ENCODE data around the gene PNO1.
"Not testable (repeated sequence)": the region's sequence is repeated elsewhere in the genome, so short reads cannot be mapped to it uniquely, and the experiment has no call there.

Gene PNO1

DNA sequence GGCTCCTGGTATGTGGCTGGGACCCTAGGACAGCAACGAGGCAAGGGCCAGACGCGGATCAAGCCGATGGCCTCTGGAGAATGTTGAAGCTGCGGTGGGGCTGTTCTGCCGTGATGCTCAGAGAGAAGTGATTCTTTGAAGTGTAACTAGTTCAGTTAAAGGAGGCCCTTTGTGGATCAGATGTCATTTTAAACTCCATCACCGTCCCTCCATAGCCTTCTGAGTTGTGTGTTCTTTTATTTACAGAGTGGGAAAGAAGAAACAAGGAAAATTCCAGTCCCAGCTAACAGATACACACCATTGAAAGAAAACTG, 403 bp downstream of the PNO1 start:
- no peak for DNase-seq

GRCh38 chr2:68163641-68164040, 6.0 kb downstream of the PNO1 start:
- no peak for DNase-seq

GRCh38 chr2:68167186-68167585, 9.5 kb downstream of the PNO1 start:
- DNase-seq = no peak

- DNase-seq = no peak
These were observed 11.6 kb downstream of the PNO1 start for GRCh38 chr2:68169308-68169707.

- no peak for DNase-seq
These were observed 13.5 kb downstream of the PNO1 start for GRCh38 chr2:68171146-68171545.

DNA sequence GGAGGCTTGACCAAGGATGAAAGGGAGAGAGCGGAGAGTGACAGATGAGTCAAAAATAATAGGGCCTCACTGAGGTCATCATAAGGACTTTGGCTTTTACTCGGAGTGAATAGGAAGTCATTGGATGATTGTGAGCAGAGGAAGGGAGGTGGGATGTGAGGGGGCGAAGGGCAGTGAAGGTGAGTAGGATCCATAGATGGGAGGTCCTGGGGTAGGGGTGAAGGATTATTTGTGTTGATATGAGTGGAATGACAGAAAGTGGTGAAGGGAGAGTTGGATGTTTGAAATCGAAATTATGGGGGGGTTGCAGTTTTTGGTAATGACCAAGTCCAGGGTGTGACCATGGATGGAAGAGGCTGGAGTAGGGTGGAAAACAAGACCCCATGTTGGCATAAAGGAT, 14.0 kb downstream of the PNO1 start:
- DNase-seq = no peak

GRCh38 chr2:68172521-68172920, 14.8 kb downstream of the PNO1 start:
- DNase-seq = no peak

DNA sequence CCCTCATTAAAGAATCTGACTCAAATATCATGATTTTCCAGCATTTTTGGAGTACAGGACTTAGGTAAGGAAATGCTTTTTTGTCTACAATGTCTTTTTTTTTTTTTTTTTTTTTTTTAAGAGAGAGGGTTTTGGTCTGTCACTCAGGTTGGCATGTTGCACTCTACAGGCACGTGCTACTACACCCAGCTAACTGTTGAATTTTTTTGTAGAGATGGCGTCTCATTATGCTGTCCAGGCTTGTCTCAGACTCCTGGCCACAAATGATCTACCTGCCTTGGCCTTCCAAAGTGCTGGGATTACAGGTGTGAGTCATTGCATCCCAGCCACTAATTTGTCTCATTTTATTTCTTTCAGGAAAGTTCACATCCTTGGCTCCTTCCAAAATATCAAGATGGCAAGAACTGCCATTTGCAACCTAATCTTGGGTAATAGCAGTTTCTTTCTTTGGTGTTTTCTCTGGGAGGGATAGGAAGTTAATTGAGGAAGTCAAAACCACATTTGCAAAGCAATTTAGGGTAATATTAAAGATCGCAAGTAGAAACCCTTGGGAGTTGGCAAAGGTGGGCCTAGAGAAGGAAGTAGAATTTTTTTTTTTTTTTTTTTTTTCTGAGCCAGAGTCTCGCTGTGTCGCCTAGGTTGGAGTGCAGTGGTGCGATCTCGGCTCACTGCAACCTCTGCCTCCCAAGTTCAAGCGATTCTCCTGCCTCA, 15.5 kb downstream of the PNO1 start:
- DNase-seq = no peak

DNA sequence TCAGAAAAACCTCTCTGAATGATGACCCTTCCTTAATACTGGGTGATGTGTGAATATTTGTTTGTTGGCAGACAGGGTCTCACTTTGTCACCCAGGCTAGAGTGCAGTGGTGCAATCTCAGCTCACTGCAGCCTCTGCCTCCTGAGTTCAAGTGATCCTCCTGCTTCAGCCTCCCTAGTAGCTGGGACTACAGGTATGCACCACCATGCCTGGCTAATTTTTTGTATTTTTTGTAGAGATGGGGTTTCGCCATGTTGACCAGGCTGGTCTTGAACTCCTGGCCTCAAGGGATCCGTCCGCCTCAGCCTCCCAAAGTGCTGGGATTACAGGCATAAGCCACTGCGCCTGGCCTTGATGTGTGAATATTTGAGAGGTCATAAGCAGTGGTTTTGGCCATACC, 17.5 kb downstream of the PNO1 start:
- not testable (repeated sequence) for DNase-seq

DNA sequence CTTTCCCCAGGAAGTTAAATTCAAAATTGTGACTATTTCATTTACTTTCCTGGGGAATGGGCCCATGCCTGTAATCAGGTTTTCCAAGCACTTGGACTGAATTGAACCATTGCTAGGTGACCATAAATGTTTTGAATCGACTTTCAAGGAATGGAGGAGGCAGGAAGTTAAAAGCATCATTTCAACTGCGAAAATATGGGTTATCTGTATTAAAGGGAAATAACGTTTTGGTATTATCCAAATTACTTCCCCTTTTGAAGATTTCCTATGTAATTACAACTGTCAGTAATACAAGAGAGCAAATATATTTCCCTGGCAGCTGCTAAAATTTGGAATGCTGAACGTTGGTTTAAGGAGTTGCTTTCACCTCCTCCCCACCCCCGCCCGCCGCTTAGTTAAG, 19.0 kb downstream of the PNO1 start:
- no peak for DNase-seq

DNA sequence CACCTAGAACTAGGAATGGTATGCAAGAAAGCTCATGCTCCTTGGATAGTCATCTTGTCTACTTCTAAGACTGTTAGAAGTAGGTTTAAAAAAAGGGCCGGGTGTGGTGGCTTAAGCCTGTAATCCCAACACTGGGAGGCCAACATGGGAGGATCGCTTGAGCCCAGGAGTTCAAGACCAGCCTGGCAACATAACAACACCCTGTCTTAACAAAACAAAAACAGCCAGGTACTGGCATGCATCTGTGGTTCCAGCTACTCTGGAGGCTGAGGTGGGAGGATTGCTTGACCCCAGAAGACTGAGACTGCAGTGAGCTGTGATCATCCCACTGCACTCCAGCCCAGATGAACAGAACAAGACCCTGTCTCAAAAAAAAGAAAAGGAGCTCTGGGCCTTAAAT, 19.9 kb downstream of the PNO1 start:
- no peak for DNase-seq

- no peak for DNase-seq
These were observed 20.7 kb downstream of the PNO1 start for GRCh38 chr2:68178432-68178831.

- no peak for DNase-seq
These were observed 21.4 kb downstream of the PNO1 start for GRCh38 chr2:68178954-68179627.

GRCh38 chr2:68182902-68183301, 25.2 kb downstream of the PNO1 start:
- DNase-seq = no peak

DNA sequence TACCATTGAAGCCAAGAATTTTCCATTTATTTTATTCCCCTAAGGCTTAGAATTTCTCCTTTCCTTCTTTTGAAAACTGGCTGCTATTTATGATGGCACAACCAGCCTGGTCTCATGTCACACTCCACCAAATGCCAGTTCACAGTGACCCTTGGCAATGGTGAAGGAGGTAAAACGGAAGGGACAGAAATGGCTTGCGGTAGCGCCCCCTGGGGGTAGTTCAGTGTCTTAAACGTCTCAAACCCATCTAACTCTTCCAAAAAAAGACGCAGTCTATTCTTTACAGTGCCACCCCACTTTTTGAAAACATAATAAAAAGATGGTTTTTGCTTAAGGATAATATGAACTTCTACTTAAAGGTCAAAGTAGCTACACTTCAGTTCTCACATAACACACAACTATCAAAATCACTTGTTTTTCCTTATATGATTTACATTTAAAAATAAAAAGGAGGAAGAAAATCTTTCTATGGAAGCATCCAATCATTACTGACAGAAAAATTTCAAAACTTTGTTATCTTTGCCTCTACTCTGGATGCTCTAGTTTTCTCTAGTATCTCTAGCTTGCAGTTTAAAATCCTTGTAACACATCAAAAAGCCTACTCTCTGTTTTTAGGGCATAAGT, 28.0 kb downstream of the PNO1 start:
- peak; percentile 66 to 72 for DNase-seq

GRCh38 chr2:68187329-68187728, 29.6 kb downstream of the PNO1 start:
- no peak for DNase-seq

GRCh38 chr2:68188831-68189230, 31.1 kb downstream of the PNO1 start:
- DNase-seq = no peak

DNA sequence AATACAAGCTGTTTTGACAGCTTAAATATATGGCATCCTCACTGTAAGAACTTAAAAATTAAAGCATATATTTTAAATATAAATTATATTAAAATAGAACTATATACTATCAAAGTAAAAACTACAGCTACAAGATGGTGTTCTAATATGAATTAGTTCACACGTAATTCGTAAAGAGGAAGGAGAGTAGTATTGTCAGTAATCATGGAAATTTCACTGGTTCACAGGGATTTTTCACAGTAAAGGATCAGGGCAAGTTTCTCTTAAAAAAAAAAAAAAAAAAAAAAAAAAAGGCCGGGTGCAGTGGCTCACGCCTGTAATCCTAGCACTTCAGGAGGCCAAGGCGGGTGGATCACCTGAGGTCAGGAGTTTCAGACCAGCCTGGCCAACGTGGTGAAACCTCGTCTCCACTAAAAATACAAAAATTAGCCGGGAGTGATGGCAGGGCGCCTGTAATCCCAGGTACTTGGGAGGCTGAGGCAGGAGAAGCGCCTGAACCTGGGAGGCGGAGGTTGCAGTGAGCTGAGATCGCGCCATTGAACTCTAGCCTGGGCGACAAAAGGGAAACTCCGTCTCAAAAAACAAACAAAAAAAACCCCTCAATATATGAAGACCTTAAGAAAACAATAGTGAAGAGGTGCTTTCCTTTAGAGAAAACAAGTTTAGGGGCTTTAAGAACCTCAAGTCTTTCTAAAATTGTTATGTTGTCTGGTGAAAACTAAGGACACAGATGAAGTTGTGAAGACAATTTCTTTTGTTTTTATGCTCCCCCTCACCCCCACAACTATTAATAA, 32.5 kb downstream of the PNO1 start:
- no peak for DNase-seq

DNA sequence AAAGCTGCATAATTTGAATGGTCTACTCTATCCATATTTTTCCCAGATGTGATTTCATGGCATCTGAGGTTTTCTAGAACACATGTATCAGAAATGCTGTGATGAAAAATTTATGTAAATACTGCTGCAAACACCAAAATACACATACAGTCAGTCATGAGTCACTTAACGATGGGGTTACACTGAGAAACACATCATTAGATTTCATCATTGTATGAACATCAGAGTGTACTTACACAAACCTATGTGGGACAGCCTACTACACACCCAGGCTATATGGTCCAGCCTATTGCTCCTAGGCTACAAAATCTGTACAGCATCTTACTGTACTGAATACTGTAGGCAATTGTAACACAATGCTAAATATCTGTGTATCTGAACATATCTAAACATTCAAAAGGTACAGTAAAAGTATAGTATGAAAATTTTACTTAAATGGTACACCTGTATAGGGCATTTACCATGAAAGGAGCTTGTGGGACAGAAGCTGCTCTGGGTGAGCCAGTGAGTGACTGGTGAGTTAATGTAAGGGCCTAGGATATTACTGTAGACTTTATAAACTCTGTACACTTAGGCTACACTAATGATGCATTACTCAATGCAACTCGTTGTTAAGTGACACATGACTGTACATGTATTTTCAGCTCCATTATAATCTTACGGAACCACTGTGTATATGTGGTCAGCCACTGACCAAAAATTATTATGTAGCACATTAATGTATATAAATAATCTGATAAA, 33.5 kb downstream of the PNO1 start:
- DNase-seq = no peak

DNA sequence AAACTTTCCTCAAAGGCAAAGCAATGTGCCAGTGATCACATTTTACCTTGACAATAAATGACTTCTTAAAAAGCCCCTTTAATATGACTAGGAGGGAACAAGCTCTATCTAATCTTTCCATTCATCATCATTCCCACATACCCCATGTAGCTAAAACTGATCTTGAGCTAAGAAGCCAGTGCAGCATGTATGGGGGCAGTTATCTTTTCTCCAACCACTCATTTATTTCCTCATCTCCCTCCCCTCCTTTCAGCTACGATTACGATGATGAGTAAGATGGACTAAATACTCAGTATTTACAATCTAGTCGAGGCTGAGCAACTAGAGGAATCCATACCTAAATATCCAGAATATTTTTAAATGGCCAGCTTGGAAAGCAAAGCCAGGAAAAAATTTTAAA, 35.5 kb downstream of the PNO1 start:
- no peak for DNase-seq

- no peak for DNase-seq
These were observed 36.2 kb downstream of the PNO1 start for GRCh38 chr2:68193787-68194372.

GRCh38 chr2:68195096-68195495, 37.4 kb downstream of the PNO1 start:
- DNase-seq = no peak
